ENCODE data around the gene TNFAIP8.

TNFAIP8 gene

GRCh38 chr5:119339344-119339743, 16.5 kb upstream of the TNFAIP8 start:
- TF ChIP-seq CTCF (IDR thresholded peaks at IDR 0.05; ENCODE audit: low read length, missing control alignments), result no peak
- H3K4me3 ChIP-seq (replicated peaks; ENCODE audit: low read depth, low read length), result no peak overlapping the region
- DNase-seq (ENCODE audit: low read depth), result no peak

GRCh38 chr5:119339965-119340364, 15.9 kb upstream of the TNFAIP8 start:
- H3K4me3 ChIP-seq (replicated peaks; ENCODE audit: low read depth, low read length), result no peak overlapping the region
- DNase-seq (ENCODE audit: low read depth), result no peak
- no peak for TF ChIP-seq CTCF (IDR thresholded peaks at IDR 0.05; ENCODE audit: low read length, missing control alignments)

- DNase-seq (ENCODE audit: low read depth), result no peak
- TF ChIP-seq CTCF (IDR thresholded peaks at IDR 0.05; ENCODE audit: low read length, missing control alignments), result no peak
- H3K4me3 ChIP-seq (replicated peaks; ENCODE audit: low read depth, low read length), result no peak overlapping the region
Measured at GRCh38 chr5:119340597-119341218, 15.1 kb upstream of the TNFAIP8 start.

GRCh38 chr5:119341452-119342349, 14.1 kb upstream of the TNFAIP8 start:
- no peak for DNase-seq (ENCODE audit: low read depth)
- no peak overlapping the region for H3K4me3 ChIP-seq (replicated peaks; ENCODE audit: low read depth, low read length)
- no peak for TF ChIP-seq CTCF (IDR thresholded peaks at IDR 0.05; ENCODE audit: low read length, missing control alignments)

- no peak for TF ChIP-seq CTCF (IDR thresholded peaks at IDR 0.05; ENCODE audit: low read length, missing control alignments)
- H3K4me3 ChIP-seq (replicated peaks; ENCODE audit: low read depth, low read length), result no peak overlapping the region
- no peak for DNase-seq (ENCODE audit: low read depth)
Measured at GRCh38 chr5:119342406-119342805, 13.4 kb upstream of the TNFAIP8 start.

GRCh38 chr5:119343052-119343451, 12.8 kb upstream of the TNFAIP8 start:
- DNase-seq (ENCODE audit: low read depth), result no peak
- no peak for TF ChIP-seq CTCF (IDR thresholded peaks at IDR 0.05; ENCODE audit: low read length, missing control alignments)
- no peak overlapping the region for H3K4me3 ChIP-seq (replicated peaks; ENCODE audit: low read depth, low read length)
